HepG2 (cell line): ENCODE measurements around the gene PNO1. TPM values are rescaled to one million over a fixed set of nuclear protein-coding genes. Genes with fewer than 3 reads are reported as not detected.

Source experiments
- ARNT ChIP-seq: fragments of 450-650 bp; IDR thresholded peaks from 2 replicates; pipeline ENCODE4 v1.6.1; 2017
- ATF6 ChIP-seq: sonication (generic); formaldehyde crosslinking; conservative IDR thresholded peaks from 2 replicates; pipeline ENCODE4 v1.4.0; 2020; ENCODE audit warnings: missing genetic modification reagents
- CBX2 ChIP-seq, 2 experiments: fragments of 200-600 bp in 1 of 2; sonication (generic); formaldehyde crosslinking in 1 of 2; IDR thresholded peaks; 2 replicates each; pipeline versions ENCODE4 v1.7.0 to v1.8.1; 2018 to 2022; ENCODE audit warnings: low read depth in 2 of 2, low read length in 1 of 2, mild to moderate bottlenecking in 1 of 2, missing genetic modification reagents in 1 of 2
- ETV6 ChIP-seq: sonication (generic); formaldehyde crosslinking; conservative IDR thresholded peaks from 2 replicates; pipeline ENCODE4 v1.4.0; 2020; ENCODE audit warnings: missing genetic modification reagents
- HIVEP1 ChIP-seq: sonication (generic); formaldehyde crosslinking; IDR thresholded peaks from 2 replicates; pipeline ENCODE4 v1.4.0; 2020; ENCODE audit warnings: mild to moderate bottlenecking, missing genetic modification reagents
- IKZF1 ChIP-seq: fragments of 450-650 bp; IDR thresholded peaks from 2 replicates; pipeline ENCODE4 v1.7.1; 2016
- JUN ChIP-seq: sonication (generic); formaldehyde crosslinking; IDR thresholded peaks from 2 replicates; pipeline ENCODE4 v1.4.0; 2020; ENCODE audit warnings: mild to moderate bottlenecking, missing genetic modification reagents
- KDM2A ChIP-seq: sonication (generic); formaldehyde crosslinking; IDR thresholded peaks from 2 replicates; pipeline ENCODE4 v1.4.0; 2020; ENCODE audit warnings: low read depth, missing genetic modification reagents, borderline replicate concordance
- LBX2 ChIP-seq: sonication (generic); formaldehyde crosslinking; IDR thresholded peaks from 2 replicates; pipeline ENCODE4 v1.5.0; 2020; ENCODE audit warnings: missing genetic modification reagents, mild to moderate bottlenecking, borderline replicate concordance
- MED1 ChIP-seq: sonication (generic); formaldehyde crosslinking; IDR thresholded peaks from 2 replicates; pipeline ENCODE4 v1.4.0; 2020; ENCODE audit warnings: missing genetic modification reagents
- MIER2 ChIP-seq: IDR thresholded peaks from 2 replicates; pipeline ENCODE4 v1.6.1; 2016; ENCODE audit warnings: missing biosample characterization, missing genetic modification reagents
- MXD4 ChIP-seq: IDR thresholded peaks from 2 replicates; pipeline ENCODE4 v1.6.1; 2016; ENCODE audit warnings: mild to moderate bottlenecking, missing biosample characterization, missing genetic modification reagents
- NRL ChIP-seq: sonication (generic); formaldehyde crosslinking; IDR thresholded peaks from 2 replicates; pipeline ENCODE4 v1.5.0; 2020; ENCODE audit warnings: missing genetic modification reagents, mild to moderate bottlenecking, moderate library complexity, borderline replicate concordance
- RFXAP ChIP-seq: sonication (generic); formaldehyde crosslinking; IDR thresholded peaks from 2 replicates; pipeline ENCODE4 v1.4.0; 2020; ENCODE audit warnings: missing genetic modification reagents, borderline replicate concordance
- SMYD3 ChIP-seq: sonication (generic); formaldehyde crosslinking; IDR thresholded peaks from 2 replicates; pipeline ENCODE4 v1.8.1; 2023; ENCODE audit warnings: mild to moderate bottlenecking, missing genetic modification reagents
- TRAFD1 ChIP-seq: sonication (generic); formaldehyde crosslinking; IDR thresholded peaks from 2 replicates; pipeline ENCODE4 v1.5.1; 2020; ENCODE audit warnings: missing genetic modification reagents, mild to moderate bottlenecking, borderline replicate concordance
- ZBTB34 ChIP-seq: sonication (generic); formaldehyde crosslinking; IDR thresholded peaks from 2 replicates; pipeline ENCODE4 v1.8.0; 2022; ENCODE audit warnings: mild to moderate bottlenecking, missing genetic modification reagents
- ZKSCAN5 ChIP-seq: sonication (generic); formaldehyde crosslinking; IDR thresholded peaks from 2 replicates; pipeline ENCODE4 v1.5.1; 2020; ENCODE audit warnings: mild to moderate bottlenecking, missing genetic modification reagents
- ZNF12 ChIP-seq: sonication (generic); formaldehyde crosslinking; IDR thresholded peaks from 2 replicates; pipeline ENCODE4 v1.5.0; 2020; ENCODE audit warnings: missing genetic modification reagents
- ZNF180 ChIP-seq: sonication (generic); formaldehyde crosslinking; IDR thresholded peaks from 2 replicates; pipeline ENCODE4 v1.4.0; 2020; ENCODE audit warnings: low read depth, missing genetic modification reagents, borderline replicate concordance
- ZNF30 ChIP-seq: sonication (generic); formaldehyde crosslinking; IDR thresholded peaks from 2 replicates; pipeline ENCODE4 v1.5.0; 2020; ENCODE audit warnings: mild to moderate bottlenecking, missing genetic modification reagents
- ZNF382 ChIP-seq: sonication (generic); formaldehyde crosslinking; IDR thresholded peaks from 2 replicates; pipeline ENCODE4 v1.5.0; 2020; ENCODE audit warnings: missing genetic modification reagents, mild to moderate bottlenecking, borderline replicate concordance
- ZNF660 ChIP-seq: sonication (generic); formaldehyde crosslinking; IDR thresholded peaks from 2 replicates; pipeline ENCODE4 v1.5.1; 2020; ENCODE audit warnings: mild to moderate bottlenecking, low read depth, missing genetic modification reagents, borderline replicate concordance
- ZNF883 ChIP-seq: sonication (generic); formaldehyde crosslinking; IDR thresholded peaks from 2 replicates; pipeline ENCODE4 v1.5.1; 2020; ENCODE audit warnings: mild to moderate bottlenecking, missing genetic modification reagents; ENCODE audit errors: not compliant biosample characterization
- ZSCAN31 ChIP-seq: sonication (generic); formaldehyde crosslinking; IDR thresholded peaks from 2 replicates; pipeline ENCODE4 v1.5.0; 2020; ENCODE audit warnings: low read depth, mild to moderate bottlenecking, missing genetic modification reagents
- polyA plus RNA-seq, 8 experiments: library from polyadenylated mRNA; depleted of rRNA in 3 of 8; stranded (reverse) in 7 of 8; unstranded in 1 of 8; fragments of >200 nt; fragmentation: Illumina TruSeq in 4 of 8; extraction: Trizol in 4 of 8; gene quantifications; 2 replicates each; pipeline versions ENCODE4 v1.2.1 to v1.2.3, GENCODE V29; 2011 to 2016; ENCODE audit warnings: low read depth in 4 of 8, missing spikeins in 1 of 8, mixed read lengths in 1 of 8; ENCODE audit not compliant: insufficient read depth in 1 of 8
- total RNA-seq, 5 experiments: library from RNA; depleted of rRNA; stranded (reverse); fragments of >200 nt; fragmentation: Illumina TruSeq; extraction: Trizol; gene quantifications; 2 replicates each; pipeline ENCODE4 v1.2.3, GENCODE V29; 2016; ENCODE audit warnings: low read depth in 1 of 5

The PNO1 gene
- total and polyA plus RNA-seq, 2 of the 13 experiments (the other 11 are each of a cell fraction or from before 2014, with no cell fraction given): 12.8 to 48.5 TPM

- TF ChIP-seq ZNF660 (CRISPR knock-in tag): no peak
- TF ChIP-seq ZNF883 (CRISPR knock-in tag): peak; percentile 50
- no peak for TF ChIP-seq CBX2 (IDR thresholded peaks at IDR 0.05; ENCODE audit: low read depth, low read length)
- TF ChIP-seq CBX2 (CRISPR knock-in tag; IDR thresholded peaks at IDR 0.05; ENCODE audit: low read depth): no peak
- TF ChIP-seq ZNF180 (CRISPR knock-in tag): peak; percentile 46; the same call in 1 of the 2 replicates
- no peak; the same call in 1 of the 2 replicates for TF ChIP-seq ZNF12 (CRISPR knock-in tag)
- TF ChIP-seq ETV6 (CRISPR knock-in tag): peak; percentile 27; the same call in 1 of the 2 replicates
- no peak for TF ChIP-seq ZBTB34
- TF ChIP-seq ZNF382 (CRISPR knock-in tag): no peak
- peak; percentile 68 for TF ChIP-seq ZSCAN31 (CRISPR knock-in tag)
- peak; percentile 59 for TF ChIP-seq KDM2A (CRISPR knock-in tag)
- peak; percentile 69; the same call in 1 of the 2 replicates for TF ChIP-seq ZKSCAN5 (CRISPR knock-in tag)
- TF ChIP-seq TRAFD1 (CRISPR knock-in tag): 0 out of 2 replicates have a peak, but pooled peaks have one; percentile 82
- peak; percentile 14; the same call in 1 of the 2 replicates for TF ChIP-seq MIER2
- peak; percentile 45 for TF ChIP-seq MED1 (CRISPR knock-in tag)
- peak; percentile 29; the same call in 1 of the 2 replicates for TF ChIP-seq JUN
- no peak for TF ChIP-seq IKZF1
- TF ChIP-seq MXD4 (CRISPR knock-in tag): peak; percentile 99
- TF ChIP-seq HIVEP1 (CRISPR knock-in tag): 0 out of 2 replicates have a peak, but pooled peaks have one; percentile 37
- peak; percentile 55; the same call in 1 of the 2 replicates for TF ChIP-seq RFXAP (CRISPR knock-in tag)
- TF ChIP-seq LBX2 (CRISPR knock-in tag): peak; percentile 51; the same call in 1 of the 2 replicates
- peak; percentile 95 for TF ChIP-seq NRL
- TF ChIP-seq ARNT: no peak
- TF ChIP-seq ZNF30 (CRISPR knock-in tag): peak; percentile 37; the same call in 1 of the 2 replicates
- no peak for TF ChIP-seq ATF6
- peak; percentile 44; the same call in 1 of the 2 replicates for TF ChIP-seq SMYD3
Observed at GRCh38 chr2:68157402-68158133, at the start of gene PNO1 (continued).
